Loucy (cell line): ENCODE measurements around the gene LDLRAD4.

Source experiments
- H2AFZ ChIP-seq: fragments of 200-600 bp; sonication (generic); 2 replicates; pipeline ENCODE4 v1.6.0; 2016; ENCODE audit warnings: antibody characterized with exemption, mild to moderate bottlenecking, low read length, moderate library complexity
- H3F3A ChIP-seq: fragments of 200-600 bp; 2 replicates; pipeline ENCODE4 v1.6.0; 2016; ENCODE audit warnings: antibody characterized with exemption, low read depth, mild to moderate bottlenecking
- H3K27me3 ChIP-seq: fragments of 200-600 bp; sonication (generic); 2 replicates; pipeline ENCODE4 v1.6.1; 2014; ENCODE audit warnings: low read length, mild to moderate bottlenecking; ENCODE audit not compliant: insufficient read depth, poor library complexity, severe bottlenecking
- H3K36me3 ChIP-seq: fragments of 200-600 bp; sonication (generic); 2 replicates; pipeline ENCODE4 v1.6.1; 2016; ENCODE audit warnings: low read length; ENCODE audit not compliant: insufficient read depth
- H3K4me1 ChIP-seq: fragments of 200-600 bp; sonication (generic); 2 replicates; pipeline ENCODE4 v1.5.1; 2014; ENCODE audit warnings: low read length, mild to moderate bottlenecking; ENCODE audit not compliant: insufficient read depth, poor library complexity, severe bottlenecking
- H3K4me2 ChIP-seq: fragments of 200-600 bp; sonication (generic); 2 replicates; pipeline ENCODE4 v1.6.0; 2014; ENCODE audit warnings: antibody characterized with exemption, low read length, low read depth, mild to moderate bottlenecking; ENCODE audit not compliant: poor library complexity, severe bottlenecking
- H3K4me3 ChIP-seq: fragments of 200-600 bp; sonication (generic); 2 replicates; pipeline ENCODE4 v1.5.1; 2014; ENCODE audit warnings: low read length, mild to moderate bottlenecking, mixed read lengths; ENCODE audit not compliant: poor library complexity, severe bottlenecking
- H3K79me2 ChIP-seq: fragments of 200-600 bp; sonication (generic); 2 replicates; pipeline ENCODE4 v1.6.1; 2014; ENCODE audit warnings: low read length; ENCODE audit not compliant: insufficient read depth
- H3K9ac ChIP-seq: fragments of 200-600 bp; sonication (generic); 2 replicates; pipeline ENCODE4 v1.6.0; 2014; ENCODE audit warnings: mild to moderate bottlenecking, low read depth, low read length, moderate library complexity; ENCODE audit not compliant: poor library complexity, severe bottlenecking
- H3K9me2 ChIP-seq: fragments of 200-600 bp; sonication (generic); replicated peaks from 2 replicates; pipeline ENCODE4 v1.6.1; 2016; ENCODE audit warnings: low read depth, low read length, mixed read lengths
- H3K9me3 ChIP-seq: fragments of 200-600 bp; sonication (generic); 2 replicates; pipeline ENCODE4 v1.6.1; 2014; ENCODE audit warnings: mild to moderate bottlenecking, antibody characterized with exemption, low read length, low read depth; ENCODE audit not compliant: insufficient read depth
- H4K20me1 ChIP-seq: fragments of 200-600 bp; sonication (generic); 2 replicates; pipeline ENCODE4 v1.6.0; 2014; ENCODE audit warnings: antibody characterized with exemption, low read length, mild to moderate bottlenecking; ENCODE audit not compliant: insufficient read depth, poor library complexity, severe bottlenecking
- EZH2phosphoT487 ChIP-seq: fragments of 200-600 bp; IDR thresholded peaks from 2 replicates; pipeline ENCODE4 v1.6.1; 2018; ENCODE audit warnings: antibody characterized with exemption, mild to moderate bottlenecking, moderate library complexity, borderline replicate concordance
- TF ChIP-seq, protein P1 (sequence below): fragments of 200-600 bp; sonication (generic); conservative IDR thresholded peaks from 2 replicates; pipeline ENCODE4 v1.5.1; 2014; ENCODE audit warnings: mild to moderate bottlenecking, antibody characterized with exemption, low read length

LDLRAD4 gene

GRCh38 chr18:13206301-13206700 lies 12.3 kb upstream of the LDLRAD4 start:
- no peak overlapping the region for H3K4me2 ChIP-seq
- H3K9me2 ChIP-seq = no peaks in the 10 kb centered on the region
- no peaks in the 10 kb centered on the region for H3K9me3 ChIP-seq
- no peaks in the 10 kb centered on the region for H3F3A ChIP-seq
- no peaks in the 10 kb centered on the region for H4K20me1 ChIP-seq
- H3K36me3 ChIP-seq = no peaks in the 10 kb centered on the region
- H3K27me3 ChIP-seq = no peaks in the 10 kb centered on the region
- no peak overlapping the region for H2AFZ ChIP-seq
- H3K4me3 ChIP-seq = no peak overlapping the region
- TF ChIP-seq, protein P1, sequence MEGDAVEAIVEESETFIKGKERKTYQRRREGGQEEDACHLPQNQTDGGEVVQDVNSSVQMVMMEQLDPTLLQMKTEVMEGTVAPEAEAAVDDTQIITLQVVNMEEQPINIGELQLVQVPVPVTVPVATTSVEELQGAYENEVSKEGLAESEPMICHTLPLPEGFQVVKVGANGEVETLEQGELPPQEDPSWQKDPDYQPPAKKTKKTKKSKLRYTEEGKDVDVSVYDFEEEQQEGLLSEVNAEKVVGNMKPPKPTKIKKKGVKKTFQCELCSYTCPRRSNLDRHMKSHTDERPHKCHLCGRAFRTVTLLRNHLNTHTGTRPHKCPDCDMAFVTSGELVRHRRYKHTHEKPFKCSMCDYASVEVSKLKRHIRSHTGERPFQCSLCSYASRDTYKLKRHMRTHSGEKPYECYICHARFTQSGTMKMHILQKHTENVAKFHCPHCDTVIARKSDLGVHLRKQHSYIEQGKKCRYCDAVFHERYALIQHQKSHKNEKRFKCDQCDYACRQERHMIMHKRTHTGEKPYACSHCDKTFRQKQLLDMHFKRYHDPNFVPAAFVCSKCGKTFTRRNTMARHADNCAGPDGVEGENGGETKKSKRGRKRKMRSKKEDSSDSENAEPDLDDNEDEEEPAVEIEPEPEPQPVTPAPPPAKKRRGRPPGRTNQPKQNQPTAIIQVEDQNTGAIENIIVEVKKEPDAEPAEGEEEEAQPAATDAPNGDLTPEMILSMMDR = no peak
- TF ChIP-seq EZH2phosphoT487 = no peak
- no peaks in the 10 kb centered on the region for H3K79me2 ChIP-seq
- H3K9ac ChIP-seq = no peak overlapping the region
- no peaks in the 10 kb centered on the region for H3K4me1 ChIP-seq

DNA sequence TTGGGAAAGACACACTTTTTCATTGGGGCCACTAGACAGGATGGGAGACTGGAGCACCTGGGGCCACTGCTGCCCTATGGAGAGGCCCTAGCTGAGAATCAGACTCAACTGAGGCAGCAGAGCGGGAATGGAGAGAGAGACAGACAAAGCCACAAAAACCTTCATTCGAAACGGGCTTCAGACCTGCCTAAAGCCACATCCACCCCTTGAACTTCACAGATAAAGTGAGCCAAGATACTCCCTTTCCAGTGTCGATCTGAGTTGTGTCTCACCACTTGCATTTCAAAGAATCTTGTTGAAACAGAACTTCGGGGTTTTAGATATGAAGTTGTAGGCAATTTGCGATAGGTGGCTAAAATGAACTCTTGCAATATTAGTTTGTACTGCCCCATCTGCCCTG lies 11.3 kb upstream of the LDLRAD4 start:
- H3K36me3 ChIP-seq = no peaks in the 10 kb centered on the region
- no peaks in the 10 kb centered on the region for H3K27me3 ChIP-seq
- H3F3A ChIP-seq = no peaks in the 10 kb centered on the region
- no peak overlapping the region for H2AFZ ChIP-seq
- no peak overlapping the region for H3K4me2 ChIP-seq
- H3K4me1 ChIP-seq = no peaks in the 10 kb centered on the region
- H3K9me2 ChIP-seq = no peaks in the 10 kb centered on the region
- H4K20me1 ChIP-seq = no peaks in the 10 kb centered on the region
- H3K79me2 ChIP-seq = no peaks in the 10 kb centered on the region
- H3K9me3 ChIP-seq = no peaks in the 10 kb centered on the region
- no peak for TF ChIP-seq EZH2phosphoT487
- TF ChIP-seq, protein P1 = no peak
- no peak overlapping the region for H3K4me3 ChIP-seq
- H3K9ac ChIP-seq = no peak overlapping the region

- no peak overlapping the region for H2AFZ ChIP-seq
- H3K9me3 ChIP-seq = no peaks in the 10 kb centered on the region
- peaks cover 2% of the 10 kb centered on the region; the same call in 1 of the 2 replicates for H3F3A ChIP-seq
- H3K4me1 ChIP-seq = peaks cover 4% of the 10 kb centered on the region
- no peaks in the 10 kb centered on the region for H3K27me3 ChIP-seq
- H3K79me2 ChIP-seq = no peaks in the 10 kb centered on the region
- H3K9me2 ChIP-seq = no peaks in the 10 kb centered on the region
- H3K9ac ChIP-seq = no peak overlapping the region
- H3K4me3 ChIP-seq = no peak overlapping the region
- TF ChIP-seq EZH2phosphoT487 = no peak
- TF ChIP-seq, protein P1 = no peak
- no peaks in the 10 kb centered on the region for H3K36me3 ChIP-seq
- no peaks in the 10 kb centered on the region for H4K20me1 ChIP-seq
- H3K4me2 ChIP-seq = no peak overlapping the region
Observed at GRCh38 chr18:13211534-13211933, 7.0 kb upstream of the LDLRAD4 start.
